Natural killer cell (primary cell): ENCODE results near the gene TTLL7. TPM values are rescaled to one million over a fixed set of nuclear protein-coding genes. Genes with fewer than 3 reads are reported as not detected.

Source experiments
- ATAC-seq, 3 donors: fragments of 150-1000 bp in 2 of 3; fragments of 200-7000 bp in 1 of 3; cut with Tn5 transposase; 1 replicate in 1 of 3; 2 replicates in 2 of 3; pipeline ENCODE4 v1.10.0; 2021; ENCODE audit warnings: mild to moderate bottlenecking in 2 of 3, moderate library complexity in 2 of 3
- DNase-seq, 2 donors: peaks; one replicate each; pipeline versions ENCODE4 v3.0.0 to v3.0.0-alpha.2; 2013 to 2021; ENCODE audit warnings: mixed read lengths in 1 of 2
- H3K27ac ChIP-seq: one replicate; pipeline ENCODE4 v1.5.1; 2013; ENCODE audit warnings: mild to moderate bottlenecking, low read length
- H3K27me3 ChIP-seq: one replicate; pipeline ENCODE4 v1.6.1; 2013; ENCODE audit warnings: low read length; ENCODE audit not compliant: control insufficient read depth, insufficient read depth
- H3K36me3 ChIP-seq: one replicate; pipeline ENCODE4 v1.6.1; 2013; ENCODE audit warnings: low read length; ENCODE audit not compliant: control insufficient read depth, insufficient read depth
- H3K4me1 ChIP-seq: one replicate; pipeline ENCODE4 v1.6.1; 2013; ENCODE audit warnings: low read length; ENCODE audit not compliant: control insufficient read depth, insufficient read depth
- H3K4me3 ChIP-seq: one replicate; pipeline ENCODE4 v1.5.1; 2013; ENCODE audit warnings: low read length
- H3K9me3 ChIP-seq: one replicate; pipeline ENCODE4 v1.6.1; 2013; ENCODE audit warnings: low read length; ENCODE audit not compliant: control insufficient read depth, insufficient read depth
- H3K27ac Mint-ChIP-seq, 2 donors: one replicate each; pipeline ENCODE4 v1.8.0; 2022; ENCODE audit warnings: mild to moderate bottlenecking in 2 of 2, mixed read lengths in 2 of 2, moderate library complexity in 1 of 2
- H3K27me3 Mint-ChIP-seq, 2 donors: one replicate each; pipeline ENCODE4 v1.8.0; 2022; ENCODE audit warnings: low read depth in 2 of 2, mixed read lengths in 2 of 2
- H3K36me3 Mint-ChIP-seq: one replicate; pipeline ENCODE4 v1.8.0; 2022; ENCODE audit warnings: mixed read lengths
- H3K4me1 Mint-ChIP-seq, 2 donors: one replicate each; pipeline ENCODE4 v1.8.0; 2022; ENCODE audit warnings: mixed read lengths in 2 of 2
- H3K4me3 Mint-ChIP-seq: one replicate; pipeline ENCODE4 v1.8.0; 2022; ENCODE audit warnings: mild to moderate bottlenecking, moderate library complexity, mixed read lengths
- H3K9me3 Mint-ChIP-seq, 2 donors: one replicate each; pipeline ENCODE4 v1.8.0; 2022; ENCODE audit warnings: mixed read lengths in 2 of 2
- CTCF ChIP-seq: fragments of 200-600 bp; IDR thresholded peaks from one replicate; pipeline ENCODE4 v1.8.0; 2022; ENCODE audit warnings: antibody characterized with exemption
- WGBS: methylation state at CpG from one replicate; pipeline ENCODE4 v1.1.7; 2013; ENCODE audit warnings: missing lambda C conversion rate; ENCODE audit not compliant: insufficient coverage; 5-methylcytosine and 5-hydroxymethylcytosine counted together
- intact Hi-C: fragments of 100-400 bp; cut with micrococcal nuclease; formaldehyde crosslinking; loops from one replicate; pipeline ENCODE4 v1.14.2; 2022
- total RNA-seq, 4 donors: library from RNA; stranded (reverse); fragments of 120-200 nt in 1 of 4; gene quantifications; one replicate each; pipeline versions ENCODE4 v1.2.3 to v1.2.4, GENCODE V29; 2013 to 2022

Gene TTLL7
- total RNA-seq, 3 donors from 2014 or later (not counting 1 experiment from before 2014, with no cell fraction given), result 0.21 to 4.4 (median 0.25) TPM

- peaks cover 12% of the 10 kb centered on the region for H3K4me1 ChIP-seq
- Mint-ChIP-seq H3K27me3 (peaks cover 46 to 77% of the 10 kb centered on the region in 2 donors), H3K9me3 (no peaks in the 10 kb centered on the region), H3K4me3 (peak overlapping the region; percentile 88), H3K36me3 (no peaks in the 10 kb centered on the region), H3K27ac (peak overlapping the region in 1 of 2 donors; percentile 74), H3K4me1 (peaks cover 12 to 14% of the 10 kb centered on the region in 2 donors)
- DNase-seq (no peak), ATAC-seq (peak in 2 of 3 donors; percentile 10)
- intact Hi-C loops, result no loop called here
- WGBS, result 60% methylated on average over 3 of the region's 4 CpGs
- no peaks in the 10 kb centered on the region for H3K9me3 ChIP-seq
- no peaks in the 10 kb centered on the region for H3K36me3 ChIP-seq
- H3K4me3 ChIP-seq, result no peak overlapping the region
- no peak for TF ChIP-seq CTCF
- peaks cover 25% of the 10 kb centered on the region for H3K27me3 ChIP-seq
- no peak overlapping the region for H3K27ac ChIP-seq
Measured at GRCh38 chr1:83998205-83998497, 781 bp downstream of the TTLL7 start.

GRCh38 chr1:83997631-83998030 lies 1.3 kb downstream of the TTLL7 start:
- intact Hi-C loops, result no loop called here
- peaks cover 47 to 78% of the 10 kb centered on the region in 2 donors for H3K27me3 Mint-ChIP-seq
- Histone ChIP-seq H3K9me3 (no peaks in the 10 kb centered on the region), H3K27me3 (peaks cover 25% of the 10 kb centered on the region), H3K27ac (no peak overlapping the region), H3K4me1 (peaks cover 12% of the 10 kb centered on the region), H3K36me3 (no peaks in the 10 kb centered on the region), H3K4me3 (no peak overlapping the region)
- no peaks in the 10 kb centered on the region for H3K9me3 Mint-ChIP-seq
- TF ChIP-seq CTCF, result no peak
- H3K4me3 Mint-ChIP-seq, result peak overlapping the region; percentile 46
- no peak for ATAC-seq
- peaks cover 12 to 14% of the 10 kb centered on the region in 2 donors for H3K4me1 Mint-ChIP-seq
- DNase-seq, result no peak
- WGBS, result 94% methylated on average over 3 of the region's 3 CpGs
- H3K27ac Mint-ChIP-seq, result no peak overlapping the region
- H3K36me3 Mint-ChIP-seq, result no peaks in the 10 kb centered on the region

GRCh38 chr1:83996621-83997020 lies 2.3 kb downstream of the TTLL7 start:
- Mint-ChIP-seq H3K4me3 (no peak overlapping the region), H3K36me3 (no peaks in the 10 kb centered on the region), H3K27me3 (peaks cover 47 to 73% of the 10 kb centered on the region in 2 donors), H3K4me1 (peaks cover 12 to 14% of the 10 kb centered on the region in 2 donors), H3K9me3 (no peaks in the 10 kb centered on the region), H3K27ac (no peak overlapping the region)
- 71% methylated on average over 1 of the region's 1 CpG for WGBS
- H3K9me3 ChIP-seq, result no peaks in the 10 kb centered on the region
- H3K4me3 ChIP-seq, result no peak overlapping the region
- H3K27ac ChIP-seq, result no peak overlapping the region
- no peak for DNase-seq
- ATAC-seq, result no peak
- H3K36me3 ChIP-seq, result no peaks in the 10 kb centered on the region
- H3K4me1 ChIP-seq, result peaks cover 12% of the 10 kb centered on the region
- no peak for TF ChIP-seq CTCF
- peaks cover 23% of the 10 kb centered on the region for H3K27me3 ChIP-seq
- intact Hi-C loops, result no loop called here

GRCh38 chr1:83996191-83996590 lies 2.7 kb downstream of the TTLL7 start:
- no peak overlapping the region for H3K27ac ChIP-seq
- TF ChIP-seq CTCF, result no peak

More at GRCh38 chr1:83996191-83996590, 2.7 kb downstream of the TTLL7 start:
- DNase-seq, result no peak
- intact Hi-C loops, result no loop called here
- no peaks in the 10 kb centered on the region for H3K9me3 ChIP-seq
- H3K27me3 Mint-ChIP-seq, result peaks cover 44 to 69% of the 10 kb centered on the region in 2 donors
- 51% methylated on average over 2 of the region's 2 CpGs for WGBS
- H3K4me3 Mint-ChIP-seq, result no peak overlapping the region
- peaks cover 12 to 14% of the 10 kb centered on the region in 2 donors for H3K4me1 Mint-ChIP-seq
- peaks cover 12% of the 10 kb centered on the region for H3K4me1 ChIP-seq
- H3K36me3 ChIP-seq, result no peaks in the 10 kb centered on the region
- no peaks in the 10 kb centered on the region for H3K36me3 Mint-ChIP-seq
- peaks cover 20% of the 10 kb centered on the region for H3K27me3 ChIP-seq
- no peaks in the 10 kb centered on the region for H3K9me3 Mint-ChIP-seq
- H3K27ac Mint-ChIP-seq, result no peak overlapping the region
- H3K4me3 ChIP-seq, result no peak overlapping the region
- no peak for ATAC-seq
